ENCODE data around the gene MUC4. TPM values are rescaled to one million over a fixed set of nuclear protein-coding genes. Genes with fewer than 3 reads are reported as not detected.

Gene MUC4
- total and polyA plus RNA-seq, 10 of the 15 experiments (the other 5 are each of a cell fraction or from before 2014, with no cell fraction given) = 0.02 to 0.46 (median 0.27) TPM; not detected in 4

DNA sequence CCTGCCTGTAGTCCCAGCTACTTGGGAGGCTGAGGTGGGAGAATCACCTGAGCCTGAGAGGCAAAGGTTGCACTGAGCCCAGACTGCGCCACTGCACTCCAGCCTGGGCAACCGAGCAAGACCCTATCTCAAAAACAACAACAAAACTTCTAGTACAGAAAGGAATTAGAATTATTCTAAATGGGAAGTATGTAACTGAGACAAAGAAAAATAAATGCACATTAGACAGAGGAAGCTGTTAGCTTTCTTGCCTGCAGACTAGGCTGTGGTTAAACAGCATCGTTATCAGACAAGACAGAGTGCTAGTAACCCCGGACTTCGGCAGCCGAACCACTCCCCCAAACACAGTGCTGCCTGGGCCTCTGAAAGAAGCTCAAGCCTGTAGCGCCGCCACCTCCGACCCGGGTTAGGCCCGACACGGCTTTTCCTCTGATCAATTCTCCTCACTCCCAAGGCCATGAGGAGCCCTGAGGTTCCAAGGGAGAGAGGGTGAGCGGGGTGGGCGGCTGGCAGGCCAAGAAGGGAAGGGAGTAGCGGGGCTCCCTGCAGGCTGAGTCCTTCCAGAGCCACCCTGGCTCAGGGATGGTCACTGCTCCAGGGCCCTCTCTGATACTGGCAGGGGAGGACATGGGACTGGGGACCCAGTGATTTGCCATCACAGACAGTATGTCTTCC is 44.8 kb upstream of the MUC4 start:
- ChIA-PET CTCF (interaction anchor here (1.1 to 9.3 kb wide), 4 partner anchors 38 to 67 kb away, joined by 3 to 173 read pairs (median 4); no protein-coding TSS in a partner anchor), RAD21 (ENCODE audit: unreplicated experiment) (interaction anchor here (1.0 to 2.3 kb wide), 3 partner anchors 16 to 57 kb away, joined by 3 to 10 read pairs (median 5); no protein-coding TSS in a partner anchor), POLR2A (interaction anchor here (0.5 kb wide), 1 partner anchor 211 kb away, joined by 3 read pairs; no protein-coding TSS in a partner anchor), SMC1A (ENCODE audit: uncharacterized antibody, unreplicated experiment) (interaction anchor here (1.0 to 3.2 kb wide), 2 partner anchors 59 to 63 kb away, joined by 3 to 14 read pairs; no protein-coding TSS in a partner anchor)
- in situ Hi-C loops (cut with MboI) (loop anchor here (5.0 kb wide), 1 partner anchor 36 kb away; no protein-coding TSS in a partner anchor), intact Hi-C loops (cut with micrococcal nuclease; ENCODE audit: unreplicated experiment) (loop anchor here (10.0 kb wide), 1 partner anchor 582 kb away; the partner anchor contains the start of gene XXYLT1)
- 57% methylated on average over 15 of the region's 15 CpGs for WGBS (ENCODE audit: insufficient coverage, insufficient replicate concordance, low lambda C conversion rate, missing lambda C conversion rate)
- Histone ChIP-seq H3K79me2 (ENCODE audit: control insufficient read depth, insufficient read depth, low read length) (no peaks in the 10 kb centered on the region), H3K9me3 (replicated peaks; ENCODE audit: control insufficient read depth, insufficient read depth, low read length) (no peaks in the 10 kb centered on the region), H3K9ac (ENCODE audit: control insufficient read depth, insufficient read depth, low read length) (no peak overlapping the region), H3K4me3 (no peak overlapping the region), H3K4me2 (ENCODE audit: control insufficient read depth, insufficient read depth) (no peak overlapping the region), H2AFZ (ENCODE audit: control insufficient read depth, low read depth, low read length) (no peak overlapping the region), H3K4me1 (ENCODE audit: control insufficient read depth, insufficient read depth, low read length) (no peaks in the 10 kb centered on the region), H3K36me3 (ENCODE audit: control insufficient read depth in 2 of 2, insufficient read depth in 2 of 2, low read length in 1 of 2) (no peaks in the 10 kb centered on the region), H3K27ac (ENCODE audit: control insufficient read depth, insufficient read depth) (no peak overlapping the region), H4K20me1 (ENCODE audit: control insufficient read depth, insufficient read depth) (no peaks in the 10 kb centered on the region), H3K27me3 (replicated peaks in 1 of 2; ENCODE audit: control insufficient read depth in 2 of 2, insufficient read depth in 2 of 2, low read length in 1 of 2) (no peaks in the 10 kb centered on the region)
- TF ChIP-seq PAX8 (IDR thresholded peaks at IDR 0.05) = no peak
- no peak for TF ChIP-seq RELA (IDR thresholded peaks at IDR 0.05; ENCODE audit: borderline replicate concordance, partially characterized antibody)
- TF ChIP-seq POLR2AphosphoS5 (IDR thresholded peaks at IDR 0.05; ENCODE audit: low read length) = no peak
- no peak for TF ChIP-seq NFYA (IDR thresholded peaks at IDR 0.05; ENCODE audit: borderline replicate concordance, low read depth, low read length)
- no peak for TF ChIP-seq IRF4 (IDR thresholded peaks at IDR 0.05; ENCODE audit: low read depth, low read length)
- TF ChIP-seq HDGF (IDR thresholded peaks at IDR 0.05) = no peak
- TF ChIP-seq POLR2A (IDR thresholded peaks at IDR 0.05; ENCODE audit: low read depth, low read length) = no peak
- FAIRE-seq = no peak
- BruUV-seq (replicated peaks) = no TSS peak
- ATAC-seq = no peak
- DNase-seq (ENCODE audit: low read depth, low spot score) = no peak

Data from GM12878 (cell line).